Activated CD8-positive, alpha-beta memory T cell treated with anti-CD3 and anti-CD28 coated beads for 4 hours (primary cell): ENCODE measurements around the gene PARD3B.

Experiments used
- DNase-seq, 2 donors: peaks; one replicate each; pipeline ENCODE4 v3.0.0-alpha.2; 2020; ENCODE audit warnings: low read depth in 2 of 2

Gene PARD3B

DNA sequence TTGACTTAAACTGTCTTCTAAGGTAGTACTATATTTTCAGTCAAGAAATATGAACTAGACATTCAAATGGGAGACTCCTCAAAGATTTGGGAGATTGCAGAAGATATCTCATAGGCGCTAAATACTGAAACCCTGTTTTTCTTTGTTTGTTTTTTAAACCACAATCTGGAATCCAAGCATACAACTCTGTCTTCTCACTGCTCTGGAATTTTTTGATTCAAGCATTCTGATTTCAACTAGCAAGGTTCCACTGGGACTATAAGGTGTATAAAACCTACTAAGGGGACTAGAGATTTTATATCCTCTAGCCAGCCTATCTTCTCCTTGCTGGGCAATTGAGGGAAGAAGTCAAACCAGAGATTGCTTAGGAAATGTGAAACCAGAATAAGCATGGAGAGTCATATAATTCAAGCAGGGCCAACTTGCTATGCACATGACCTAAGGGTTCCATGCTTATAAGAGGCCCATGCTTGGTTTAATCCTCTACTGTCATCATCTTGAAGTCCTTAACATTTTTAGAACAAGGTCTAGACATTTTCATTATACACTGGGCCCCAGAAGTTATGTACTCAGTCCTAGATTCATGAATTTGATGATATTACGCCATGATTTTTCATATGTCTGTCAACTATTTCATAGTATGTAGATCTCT is 405.5 kb downstream of the PARD3B start:
- DNase-seq: no peak

DNA sequence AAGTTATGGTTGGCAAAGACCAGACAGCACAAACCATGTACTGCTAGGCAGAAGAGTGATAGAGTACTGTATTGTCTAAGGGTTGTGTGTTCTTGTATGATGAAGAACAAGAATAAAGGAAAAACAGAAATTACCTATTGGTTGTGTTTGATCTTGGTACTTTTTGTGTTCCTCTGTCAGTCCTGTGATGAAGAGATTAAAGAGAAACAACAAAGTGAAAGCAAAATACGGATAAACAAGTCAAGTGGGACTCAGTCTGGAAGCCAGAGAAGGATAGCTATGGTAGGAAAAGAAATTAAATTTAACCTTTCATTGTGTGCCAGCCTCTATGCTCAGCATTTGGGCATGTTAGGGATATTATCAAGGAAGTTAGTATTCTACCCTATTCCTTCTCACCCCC is 413.1 kb downstream of the PARD3B start:
- DNase-seq: no peak

DNA sequence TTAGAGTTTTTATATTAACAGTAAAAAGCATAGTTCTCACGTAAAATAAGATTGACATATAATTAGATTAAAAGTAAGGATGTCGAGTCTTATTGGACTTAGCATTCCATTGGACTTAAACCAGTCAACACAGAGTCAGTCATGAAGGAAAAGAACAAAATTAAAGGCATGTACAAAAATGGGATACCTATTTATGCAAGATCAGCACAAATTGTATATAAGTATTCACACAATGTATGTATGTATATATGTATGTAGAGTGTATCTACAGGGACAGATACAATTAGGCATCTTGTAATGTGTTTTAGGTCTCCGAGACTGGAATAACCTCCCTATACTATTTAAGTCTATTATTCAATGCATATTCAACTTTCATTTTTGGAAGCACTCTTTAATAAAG is 419.1 kb downstream of the PARD3B start:
- DNase-seq: no peak

DNA sequence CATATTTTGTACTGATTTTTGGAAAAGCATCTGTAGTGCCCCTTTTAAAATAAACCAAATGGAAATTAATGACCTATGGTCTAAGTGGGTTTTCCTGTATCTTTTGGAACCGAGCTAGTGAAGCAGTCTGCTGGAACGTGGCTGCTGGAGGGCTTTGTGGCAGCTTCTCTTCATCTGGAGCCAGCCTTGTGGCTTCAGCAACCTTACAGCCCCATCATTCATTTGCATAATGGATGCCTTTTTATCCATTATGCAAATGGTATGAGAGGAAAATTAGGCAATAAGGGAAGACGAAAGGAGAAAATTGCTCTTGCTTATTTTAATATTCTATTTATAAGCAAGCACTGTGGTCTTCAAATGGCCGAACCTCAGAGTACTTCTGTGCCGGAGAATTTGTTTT is 421.0 kb downstream of the PARD3B start:
- no peak for DNase-seq

DNA sequence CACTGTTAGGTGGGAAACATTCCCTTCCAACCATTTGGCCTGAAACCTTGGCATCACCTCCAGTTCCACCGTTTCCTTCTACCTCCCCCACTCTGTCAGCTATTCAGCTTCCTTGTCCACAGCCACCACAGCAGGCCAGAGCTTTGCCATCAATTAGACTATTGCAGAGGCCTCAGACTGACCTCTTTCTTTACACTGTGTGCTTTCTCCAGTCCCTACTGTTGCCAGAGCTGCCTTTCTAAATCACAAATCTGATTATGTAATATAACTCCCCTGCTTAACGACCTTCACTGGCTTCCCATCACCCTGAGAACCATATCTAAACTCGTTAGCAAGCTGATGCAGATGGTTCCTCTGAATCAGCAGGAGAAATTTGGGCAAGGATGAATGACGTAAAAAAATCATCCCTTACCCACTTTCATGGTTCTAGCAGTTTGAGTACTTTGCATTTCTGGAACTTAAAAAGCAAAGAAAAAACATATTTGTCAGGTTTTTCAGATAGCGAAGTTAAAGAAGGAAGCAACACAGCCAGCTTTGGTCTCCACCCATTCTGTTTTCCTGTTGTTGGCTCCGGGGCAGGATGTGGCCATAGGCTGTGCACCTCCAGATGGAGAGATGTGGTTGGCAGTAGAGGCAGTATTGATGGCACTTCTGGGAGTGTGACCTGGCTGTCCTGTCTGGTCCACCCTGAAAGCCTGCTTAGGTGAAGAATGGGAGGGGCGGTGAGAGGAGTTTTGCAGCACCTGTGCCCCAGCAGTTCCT is 422.1 kb downstream of the PARD3B start:
- DNase-seq: no peak

DNA sequence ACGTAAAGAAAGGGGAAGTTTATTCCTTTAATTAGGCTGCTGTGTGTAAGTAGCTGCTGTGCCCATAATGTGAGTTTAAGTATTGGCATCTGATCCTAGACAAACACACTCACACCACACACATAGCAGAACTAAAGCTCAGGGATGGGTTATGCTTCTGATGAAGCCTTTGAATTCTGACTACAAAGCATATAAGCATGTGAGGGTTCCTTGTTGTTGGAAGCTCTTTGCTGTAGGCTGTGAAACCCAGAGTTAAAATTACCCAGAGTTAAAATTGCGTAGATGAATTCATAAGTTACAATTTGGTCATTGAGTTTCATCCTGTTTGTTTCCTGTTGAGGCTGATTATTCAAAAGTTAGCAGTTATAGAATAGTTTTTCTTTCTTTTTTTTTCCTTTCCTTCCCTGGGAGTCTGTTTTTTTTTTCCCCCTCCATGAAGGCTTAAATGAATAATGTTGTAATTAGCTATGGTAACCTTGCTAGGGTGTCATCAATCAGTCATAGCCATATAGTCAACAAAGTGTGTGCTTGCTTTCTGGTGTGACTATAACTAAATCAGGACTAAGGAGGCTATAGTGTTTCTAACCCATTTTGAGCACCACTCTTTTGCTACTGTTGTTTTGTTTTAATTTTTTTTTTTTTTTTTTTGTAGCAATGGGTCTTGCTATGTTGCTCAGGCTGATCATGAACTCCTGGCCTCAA is 426.1 kb downstream of the PARD3B start:
- no peak for DNase-seq

DNA sequence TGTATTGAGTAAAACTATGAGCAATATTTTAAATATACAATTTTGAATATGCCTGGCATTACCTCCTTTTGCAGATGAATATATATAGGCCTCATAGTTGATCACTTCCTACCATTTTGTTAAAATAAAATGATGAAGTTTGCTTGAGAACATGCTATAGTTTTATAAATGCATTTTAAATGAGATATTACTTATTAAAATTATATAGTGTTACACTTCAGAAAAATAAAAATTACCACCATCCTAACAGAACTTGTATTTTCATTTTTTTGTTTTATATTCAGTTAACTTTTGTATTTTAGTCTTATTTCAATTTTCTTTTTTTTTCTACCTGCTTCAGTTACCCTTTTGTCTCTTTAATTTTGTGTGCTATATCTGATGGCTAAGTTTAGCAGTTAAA is 426.9 kb downstream of the PARD3B start:
- no peak for DNase-seq

DNA sequence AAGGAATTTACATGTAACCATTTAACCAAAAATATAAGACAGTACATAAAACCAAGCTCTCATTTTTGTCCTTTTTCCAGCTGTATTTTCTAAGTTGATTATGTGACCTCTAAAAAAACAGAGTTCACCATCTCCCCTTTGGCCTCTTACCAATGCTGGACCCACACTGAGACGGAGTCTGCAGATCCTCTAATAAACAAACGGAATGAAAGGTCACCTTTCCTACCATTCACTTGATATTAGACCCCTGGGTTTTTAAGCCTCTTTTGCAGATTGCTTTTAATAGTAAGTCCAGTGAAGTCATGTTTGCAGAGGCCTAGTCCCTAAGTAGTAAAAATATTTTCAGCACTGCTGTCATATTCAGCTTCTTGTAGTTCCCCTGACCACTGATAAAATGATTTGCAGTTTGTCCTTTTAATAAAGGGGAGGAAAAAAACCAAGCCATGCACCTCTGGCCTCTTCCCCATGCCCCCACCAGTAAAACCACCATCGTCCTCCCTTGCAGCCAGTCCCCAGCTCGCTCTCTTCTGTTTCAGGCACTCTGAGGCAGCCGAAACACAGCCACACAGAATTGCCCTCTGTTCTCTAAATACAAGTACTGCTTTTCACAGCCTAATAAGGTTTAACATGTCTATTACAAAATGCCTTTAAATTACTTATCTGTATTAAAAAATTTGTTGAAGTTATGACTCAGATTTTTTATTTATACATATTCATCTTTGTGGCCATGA is 427.5 kb downstream of the PARD3B start:
- no peak for DNase-seq

DNA sequence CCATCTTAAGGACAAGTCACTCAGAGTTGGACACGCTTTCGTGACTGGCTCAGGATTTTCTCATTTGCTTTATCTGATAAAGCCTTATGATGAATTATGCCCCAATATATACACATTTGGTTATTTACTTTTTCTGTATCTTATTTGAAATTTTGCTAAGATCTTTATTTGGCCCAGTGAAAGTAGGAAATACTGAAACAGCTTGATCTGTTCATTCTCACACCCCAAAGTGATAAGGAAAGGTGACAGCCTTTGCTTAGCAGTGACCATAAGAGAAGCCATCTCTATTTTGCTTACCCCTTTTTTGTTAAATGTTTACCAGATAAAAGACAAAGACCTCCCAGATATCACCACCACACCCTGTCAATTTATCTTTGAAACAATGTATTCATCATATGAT is 428.3 kb downstream of the PARD3B start:
- DNase-seq: no peak

DNA sequence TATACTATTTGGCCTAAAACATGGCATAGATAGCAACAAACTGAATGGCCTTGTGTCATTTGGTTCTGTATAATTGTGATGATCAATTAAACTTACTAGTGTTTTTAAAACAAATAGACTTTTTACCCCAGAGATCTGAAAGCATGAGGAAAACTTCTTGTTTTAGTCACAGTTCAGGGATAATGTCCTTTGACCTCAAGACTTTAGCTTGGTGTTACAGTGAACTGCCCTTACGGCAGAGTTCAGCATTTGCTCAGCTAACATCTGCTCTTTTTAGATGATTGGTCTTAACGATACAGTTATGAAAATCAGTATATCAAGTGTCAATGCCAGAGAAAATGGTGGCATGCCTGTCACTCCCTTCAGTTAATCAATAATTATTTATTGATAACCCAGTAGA is 429.2 kb downstream of the PARD3B start:
- no peak for DNase-seq

DNA sequence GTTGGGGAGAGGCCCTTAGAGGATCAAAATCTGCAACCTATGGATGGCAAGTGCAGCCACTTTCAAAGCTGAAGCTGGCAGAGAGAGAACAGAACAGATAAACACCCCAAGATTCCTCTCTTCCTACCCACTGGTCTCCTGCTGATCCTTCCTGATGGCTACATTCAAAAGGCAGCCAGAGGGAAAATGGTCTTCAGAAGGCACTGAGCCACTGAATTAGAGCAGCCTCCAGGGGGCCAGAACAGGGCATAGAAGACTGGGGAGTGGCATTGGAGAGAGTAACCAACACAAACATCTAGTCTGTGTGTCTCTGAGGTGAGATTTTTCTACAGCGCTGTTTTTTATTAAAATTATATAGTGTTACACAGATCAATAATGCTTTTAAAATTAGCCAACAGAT is 432.6 kb downstream of the PARD3B start:
- DNase-seq: no peak

DNA sequence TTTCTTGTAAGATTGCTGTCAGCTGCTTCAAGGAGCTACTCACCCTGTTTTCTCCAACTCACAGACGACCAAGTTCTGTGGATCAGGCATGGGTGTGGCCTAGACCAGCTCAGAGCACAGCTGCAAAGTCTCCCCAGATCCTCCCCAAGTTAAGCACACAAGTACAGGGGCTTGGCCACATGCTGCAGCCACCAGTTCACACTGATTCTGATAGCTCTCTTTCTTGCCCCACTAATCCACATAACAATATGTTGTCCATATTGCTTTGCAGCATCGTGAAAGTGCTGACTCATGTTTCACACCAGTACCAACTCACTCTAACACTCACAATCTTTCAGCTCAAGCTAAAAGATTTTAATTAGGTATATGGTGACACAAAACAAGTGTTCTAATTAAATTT is 437.0 kb downstream of the PARD3B start:
- no peak for DNase-seq

DNA sequence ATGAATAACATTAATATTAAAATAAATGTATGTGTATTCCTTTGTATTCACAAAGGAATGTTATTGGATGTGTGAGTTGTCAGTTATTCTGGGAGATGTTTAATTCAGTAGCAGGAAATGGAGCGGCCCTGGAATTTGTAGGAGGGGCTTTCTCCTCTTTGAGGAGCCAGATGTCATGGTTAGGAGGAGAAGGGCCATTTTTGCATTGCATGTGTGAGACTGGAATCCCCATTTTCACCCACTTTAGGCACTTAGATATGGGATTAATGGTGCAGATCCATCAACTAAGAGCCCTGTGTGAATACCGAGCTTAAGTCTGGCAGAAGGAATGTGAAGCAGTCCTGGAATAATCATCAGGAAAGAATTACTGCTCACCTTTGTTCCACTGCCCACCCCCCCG is 439.2 kb downstream of the PARD3B start:
- no peak for DNase-seq

DNA sequence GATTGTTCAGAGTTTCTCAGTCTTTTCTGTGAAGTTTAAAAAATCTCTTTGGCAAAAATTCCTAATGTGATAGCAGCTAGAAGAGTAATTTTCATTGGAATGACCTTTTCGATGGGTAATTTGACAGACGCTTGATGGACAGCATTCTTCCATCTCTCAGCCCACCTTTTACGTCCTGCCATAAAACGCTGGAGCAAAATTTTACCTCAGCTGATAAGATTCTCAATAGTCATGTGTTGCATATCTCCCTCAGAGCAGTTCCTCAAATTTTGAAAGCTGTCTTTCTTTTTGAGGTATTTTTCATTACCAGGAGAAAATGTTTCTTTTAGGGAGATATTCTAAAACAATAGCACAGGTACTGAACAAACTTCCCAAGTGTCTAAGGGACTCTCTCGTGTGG is 441.4 kb downstream of the PARD3B start:
- DNase-seq: no peak

DNA sequence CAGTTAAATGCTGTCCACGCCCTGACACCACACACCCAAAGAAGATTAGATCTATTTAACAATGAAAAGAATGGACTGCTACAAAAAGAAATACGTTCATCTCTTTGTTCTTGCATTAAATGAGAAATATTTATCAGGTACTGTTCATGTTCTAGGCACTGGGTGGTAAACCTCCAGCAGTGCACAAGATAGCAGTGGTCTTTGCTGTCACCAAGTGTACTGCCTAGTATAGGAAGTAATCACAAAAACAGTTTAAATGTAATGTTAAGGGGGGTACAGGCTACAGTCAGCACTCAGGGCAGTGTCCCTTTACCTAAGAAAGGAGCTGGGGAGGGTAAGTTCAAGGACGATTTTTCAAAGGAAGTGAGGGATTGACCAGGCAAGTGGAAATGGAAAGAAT is 443.6 kb downstream of the PARD3B start:
- DNase-seq: no peak

DNA sequence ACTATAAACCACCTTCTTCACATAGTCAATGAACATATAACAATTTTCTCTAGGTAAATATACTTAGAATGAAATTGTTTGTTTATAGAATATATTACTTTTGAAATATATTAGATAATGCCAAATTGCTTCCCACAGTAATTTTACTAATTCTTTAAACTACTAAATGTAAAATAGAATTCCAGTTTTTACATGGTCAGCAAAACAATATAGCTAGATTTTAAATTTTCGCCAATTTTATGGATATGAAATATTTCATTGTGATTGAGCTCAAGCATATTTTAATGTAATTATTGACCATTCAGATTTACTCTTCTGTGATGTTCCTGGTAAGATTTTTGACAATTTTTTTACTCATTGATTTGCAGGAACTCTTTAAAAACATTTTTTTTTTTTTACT is 444.6 kb downstream of the PARD3B start:
- DNase-seq: no peak

DNA sequence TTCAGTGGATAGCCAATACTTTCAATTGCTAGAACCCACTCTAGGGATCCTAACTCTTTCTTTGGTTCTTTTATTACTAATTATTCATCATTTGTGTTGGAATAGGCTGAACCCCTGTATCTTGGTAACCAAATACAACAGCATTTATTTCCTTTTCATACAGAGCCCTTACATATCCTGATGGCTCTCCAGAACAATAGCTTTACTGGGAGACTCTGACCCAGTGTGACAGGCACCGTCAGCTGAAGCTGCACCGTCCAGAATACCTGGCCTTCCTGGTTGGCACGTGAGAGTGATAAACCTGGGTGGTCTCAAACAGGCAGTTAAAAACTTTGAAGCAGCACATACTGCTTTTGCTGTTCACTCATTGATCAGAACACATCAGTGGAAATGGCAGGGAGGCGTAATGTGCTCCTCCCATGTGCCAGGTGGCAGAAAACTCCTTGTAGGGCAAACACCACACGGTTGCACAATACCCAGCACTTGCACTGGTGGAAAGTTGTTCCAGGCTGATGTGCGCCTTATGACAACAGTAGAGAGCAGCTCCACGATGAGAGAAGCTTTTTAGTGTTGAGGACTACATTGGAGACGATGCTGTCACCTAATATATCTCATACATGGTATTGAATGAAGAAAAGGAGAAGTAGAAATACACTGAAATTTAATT is 456.2 kb downstream of the PARD3B start:
- DNase-seq: no peak

DNA sequence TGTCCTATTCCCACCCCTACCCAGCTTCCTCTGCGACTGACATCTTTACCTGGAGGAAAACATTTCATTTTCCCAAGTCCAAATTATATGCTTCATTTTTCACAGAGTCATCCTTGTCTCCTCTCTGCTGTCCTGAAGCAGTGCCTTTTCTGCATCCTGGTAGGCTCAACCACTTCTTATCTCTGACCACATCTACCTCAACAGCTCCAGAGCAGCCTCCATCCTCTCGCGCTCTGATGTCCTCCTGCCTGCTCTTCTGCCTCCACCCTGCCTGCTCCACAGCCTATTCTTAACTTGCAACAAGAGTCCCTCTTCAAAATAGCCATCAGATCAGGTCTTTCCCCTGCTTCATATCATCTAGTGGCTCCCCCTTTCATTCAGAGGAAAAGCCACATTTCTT is 457.1 kb downstream of the PARD3B start:
- DNase-seq: no peak

DNA sequence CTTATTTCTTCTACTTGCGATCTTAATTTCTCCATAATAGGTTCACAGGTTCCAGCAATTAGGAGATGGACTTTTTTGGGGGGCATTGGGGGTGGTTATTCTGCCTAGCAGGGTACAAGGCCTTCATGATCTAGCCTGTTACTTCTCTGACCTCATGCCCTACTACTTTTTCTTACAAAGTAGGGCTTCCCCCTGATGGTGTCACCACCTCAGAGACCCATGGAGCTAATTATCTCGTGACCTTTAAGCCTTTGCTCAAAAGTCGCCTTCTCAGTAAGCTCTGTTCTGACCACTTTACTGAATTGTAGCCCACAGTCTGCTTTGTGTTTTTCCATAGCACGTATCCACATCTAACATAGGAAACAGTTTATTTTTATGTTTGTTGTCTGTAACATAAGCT is 458.0 kb downstream of the PARD3B start:
- no peak for DNase-seq

DNA sequence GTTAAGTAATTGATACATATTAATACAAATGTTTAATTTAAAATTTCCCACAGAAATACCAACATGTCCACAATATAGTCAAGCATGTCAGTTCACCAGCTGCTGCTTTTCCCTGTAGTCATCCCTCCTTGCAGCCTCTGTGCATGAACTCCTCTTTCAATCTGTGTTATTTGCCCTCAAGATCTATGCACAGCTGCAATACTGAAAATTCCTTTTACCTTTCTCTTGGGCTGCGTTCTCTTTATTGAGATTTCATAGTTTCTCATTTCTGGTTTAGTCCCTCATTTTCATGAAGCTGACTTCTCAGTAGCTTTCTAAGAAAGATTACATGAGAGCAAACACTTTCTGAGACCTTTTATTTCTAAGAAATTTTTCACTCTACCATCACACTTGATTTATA is 464.9 kb downstream of the PARD3B start:
- DNase-seq: no peak

DNA sequence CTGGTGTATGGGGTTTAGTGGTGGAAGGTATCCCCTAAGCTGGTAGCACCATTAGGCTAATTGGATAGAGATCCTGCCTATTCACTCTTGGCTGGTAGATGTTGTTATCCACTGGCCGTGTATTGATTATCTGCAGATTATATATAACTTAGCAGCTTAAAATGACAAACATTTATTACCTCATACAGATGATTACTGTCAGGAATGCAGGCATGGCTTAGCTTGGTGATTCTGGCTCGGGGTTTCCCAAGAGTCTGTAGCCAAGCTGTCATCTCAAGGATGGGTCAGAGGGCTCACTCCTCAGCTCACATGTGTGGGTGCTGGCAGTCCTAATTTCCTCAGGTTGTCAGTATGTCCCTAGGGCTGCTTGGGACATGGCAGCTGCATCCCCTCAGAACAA is 465.8 kb downstream of the PARD3B start:
- no peak for DNase-seq

DNA sequence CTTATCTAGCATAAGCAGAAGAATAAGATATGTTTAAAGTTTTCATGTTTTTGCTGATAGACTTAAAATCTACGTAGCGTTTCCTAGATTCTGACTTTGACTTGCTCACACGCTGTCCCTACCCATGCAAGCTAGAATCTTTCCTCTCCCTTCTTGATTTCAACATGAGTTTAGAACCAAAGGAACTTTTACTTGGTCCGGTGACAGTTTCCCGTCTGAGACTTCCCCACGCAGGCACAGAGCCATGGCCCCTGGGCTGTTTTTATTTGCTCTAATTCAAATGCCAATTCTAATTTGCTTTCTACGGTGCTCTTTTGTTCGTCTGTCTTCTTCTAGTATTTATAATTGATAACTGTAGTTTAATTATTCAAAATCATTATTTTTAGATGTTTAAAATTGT is 467.7 kb downstream of the PARD3B start:
- DNase-seq: no peak
